ENCODE measurements around the gene PSMB5. TPM values are rescaled to one million over a fixed set of nuclear protein-coding genes. Genes with fewer than 3 reads are reported as not detected.

The PSMB5 gene
- total and polyA plus RNA-seq, 2 of the 13 experiments (the other 11 are each of a cell fraction or from before 2014, with no cell fraction given), result 705 to 871 TPM

DNA sequence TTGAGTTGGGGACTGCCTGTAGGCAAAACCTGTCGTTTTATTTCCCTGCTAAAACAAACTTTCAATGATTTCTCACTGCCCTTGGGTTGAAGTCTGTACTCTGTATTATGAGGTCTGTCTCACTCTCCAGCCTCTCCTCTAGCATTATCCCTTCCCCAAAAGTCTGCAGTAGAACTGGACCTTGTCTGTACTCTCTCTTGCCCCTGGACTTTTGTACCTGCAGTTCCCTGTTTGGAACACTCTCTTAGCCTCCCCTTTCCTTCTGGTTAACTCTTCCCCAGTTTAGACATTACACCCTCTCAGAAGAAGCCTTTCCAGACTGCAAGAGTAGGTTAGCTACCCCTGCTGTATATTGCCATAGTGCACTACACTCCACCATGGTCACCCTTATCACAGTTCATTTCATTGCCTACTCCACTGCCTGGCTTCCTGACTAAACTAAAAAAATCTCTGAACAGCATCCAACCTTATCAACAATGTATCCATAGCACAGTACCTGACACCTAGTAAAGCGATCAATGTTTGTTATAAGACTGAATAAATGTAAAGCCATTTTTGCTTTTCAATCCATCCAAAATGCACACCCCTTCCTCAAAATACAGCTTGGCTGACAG lies 48.7 kb downstream of the PSMB5 start (continued):
- TF ChIP-seq ZNF7 (CRISPR knock-in tag; IDR thresholded peaks at IDR 0.05), result peak; percentile 83
- no peak for TF ChIP-seq NFE2L2 (IDR thresholded peaks at IDR 0.05; ENCODE audit: low read length)
- TF ChIP-seq ZNF713 (CRISPR knock-in tag; IDR thresholded peaks at IDR 0.05), result no peak
- no peak for TF ChIP-seq XRCC5 (optimal IDR thresholded peaks at IDR 0.05; ENCODE audit: low read length)
- TF ChIP-seq ZNF724P (CRISPR knock-in tag; IDR thresholded peaks at IDR 0.05; ENCODE audit: borderline replicate concordance), result no peak
- no peak for TF ChIP-seq SOX13 (IDR thresholded peaks at IDR 0.05)
- TF ChIP-seq SOX13 (CRISPR knock-in tag; conservative IDR thresholded peaks at IDR 0.05 in 1 of 2, IDR thresholded peaks at IDR 0.05 in 1 of 2), result no peak
- TF ChIP-seq TCF12 (IDR thresholded peaks at IDR 0.05), result no peak
- TF ChIP-seq TCF12 (CRISPR knock-in tag; IDR thresholded peaks at IDR 0.05), result no peak
- no peak for TF ChIP-seq IKZF1 (IDR thresholded peaks at IDR 0.05)
- TF ChIP-seq KLF15 (CRISPR knock-in tag; IDR thresholded peaks at IDR 0.05; ENCODE audit: borderline replicate concordance), result no peak
- TF ChIP-seq, protein P1, sequence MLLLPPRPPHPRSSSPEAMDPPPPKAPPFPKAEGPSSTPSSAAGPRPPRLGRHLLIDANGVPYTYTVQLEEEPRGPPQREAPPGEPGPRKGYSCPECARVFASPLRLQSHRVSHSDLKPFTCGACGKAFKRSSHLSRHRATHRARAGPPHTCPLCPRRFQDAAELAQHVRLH (CRISPR knock-in tag; IDR thresholded peaks at IDR 0.05; ENCODE audit: borderline replicate concordance, low read depth), result no peak
- no peak for TF ChIP-seq ZNF3 (CRISPR knock-in tag; IDR thresholded peaks at IDR 0.05)
- TF ChIP-seq, protein P2, sequence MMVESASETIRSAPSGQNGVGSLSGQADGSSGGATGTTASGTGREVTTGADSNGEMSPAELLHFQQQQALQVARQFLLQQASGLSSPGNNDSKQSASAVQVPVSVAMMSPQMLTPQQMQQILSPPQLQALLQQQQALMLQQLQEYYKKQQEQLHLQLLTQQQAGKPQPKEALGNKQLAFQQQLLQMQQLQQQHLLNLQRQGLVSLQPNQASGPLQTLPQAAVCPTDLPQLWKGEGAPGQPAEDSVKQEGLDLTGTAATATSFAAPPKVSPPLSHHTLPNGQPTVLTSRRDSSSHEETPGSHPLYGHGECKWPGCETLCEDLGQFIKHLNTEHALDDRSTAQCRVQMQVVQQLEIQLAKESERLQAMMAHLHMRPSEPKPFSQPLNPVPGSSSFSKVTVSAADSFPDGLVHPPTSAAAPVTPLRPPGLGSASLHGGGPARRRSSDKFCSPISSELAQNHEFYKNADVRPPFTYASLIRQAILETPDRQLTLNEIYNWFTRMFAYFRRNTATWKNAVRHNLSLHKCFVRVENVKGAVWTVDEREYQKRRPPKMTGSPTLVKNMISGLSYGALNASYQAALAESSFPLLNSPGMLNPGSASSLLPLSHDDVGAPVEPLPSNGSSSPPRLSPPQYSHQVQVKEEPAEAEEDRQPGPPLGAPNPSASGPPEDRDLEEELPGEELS (CRISPR knock-in tag; IDR thresholded peaks at IDR 0.05), result no peak
- TF ChIP-seq PLRG1 (conservative IDR thresholded peaks at IDR 0.05), result no peak
- no peak for TF ChIP-seq ATF7-NPFF (CRISPR knock-in tag; IDR thresholded peaks at IDR 0.05; ENCODE audit: low read depth)
- TF ChIP-seq, protein P3, sequence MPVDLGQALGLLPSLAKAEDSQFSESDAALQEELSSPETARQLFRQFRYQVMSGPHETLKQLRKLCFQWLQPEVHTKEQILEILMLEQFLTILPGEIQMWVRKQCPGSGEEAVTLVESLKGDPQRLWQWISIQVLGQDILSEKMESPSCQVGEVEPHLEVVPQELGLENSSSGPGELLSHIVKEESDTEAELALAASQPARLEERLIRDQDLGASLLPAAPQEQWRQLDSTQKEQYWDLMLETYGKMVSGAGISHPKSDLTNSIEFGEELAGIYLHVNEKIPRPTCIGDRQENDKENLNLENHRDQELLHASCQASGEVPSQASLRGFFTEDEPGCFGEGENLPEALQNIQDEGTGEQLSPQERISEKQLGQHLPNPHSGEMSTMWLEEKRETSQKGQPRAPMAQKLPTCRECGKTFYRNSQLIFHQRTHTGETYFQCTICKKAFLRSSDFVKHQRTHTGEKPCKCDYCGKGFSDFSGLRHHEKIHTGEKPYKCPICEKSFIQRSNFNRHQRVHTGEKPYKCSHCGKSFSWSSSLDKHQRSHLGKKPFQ (CRISPR knock-in tag; IDR thresholded peaks at IDR 0.05; ENCODE audit: insufficient replicate concordance), result no peak
- peak; percentile 3; the same call in 1 of the 2 replicates for TF ChIP-seq FOXK1 (CRISPR knock-in tag; IDR thresholded peaks at IDR 0.05; ENCODE audit: borderline replicate concordance, low read depth)
- TF ChIP-seq TEAD3 (CRISPR knock-in tag; optimal IDR thresholded peaks at IDR 0.05; ENCODE audit: borderline replicate concordance), result peak; percentile 26
- TF ChIP-seq, protein P4, sequence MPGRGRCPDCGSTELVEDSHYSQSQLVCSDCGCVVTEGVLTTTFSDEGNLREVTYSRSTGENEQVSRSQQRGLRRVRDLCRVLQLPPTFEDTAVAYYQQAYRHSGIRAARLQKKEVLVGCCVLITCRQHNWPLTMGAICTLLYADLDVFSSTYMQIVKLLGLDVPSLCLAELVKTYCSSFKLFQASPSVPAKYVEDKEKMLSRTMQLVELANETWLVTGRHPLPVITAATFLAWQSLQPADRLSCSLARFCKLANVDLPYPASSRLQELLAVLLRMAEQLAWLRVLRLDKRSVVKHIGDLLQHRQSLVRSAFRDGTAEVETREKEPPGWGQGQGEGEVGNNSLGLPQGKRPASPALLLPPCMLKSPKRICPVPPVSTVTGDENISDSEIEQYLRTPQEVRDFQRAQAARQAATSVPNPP (CRISPR knock-in tag; IDR thresholded peaks at IDR 0.05), result no peak
- TF ChIP-seq, protein P5, sequence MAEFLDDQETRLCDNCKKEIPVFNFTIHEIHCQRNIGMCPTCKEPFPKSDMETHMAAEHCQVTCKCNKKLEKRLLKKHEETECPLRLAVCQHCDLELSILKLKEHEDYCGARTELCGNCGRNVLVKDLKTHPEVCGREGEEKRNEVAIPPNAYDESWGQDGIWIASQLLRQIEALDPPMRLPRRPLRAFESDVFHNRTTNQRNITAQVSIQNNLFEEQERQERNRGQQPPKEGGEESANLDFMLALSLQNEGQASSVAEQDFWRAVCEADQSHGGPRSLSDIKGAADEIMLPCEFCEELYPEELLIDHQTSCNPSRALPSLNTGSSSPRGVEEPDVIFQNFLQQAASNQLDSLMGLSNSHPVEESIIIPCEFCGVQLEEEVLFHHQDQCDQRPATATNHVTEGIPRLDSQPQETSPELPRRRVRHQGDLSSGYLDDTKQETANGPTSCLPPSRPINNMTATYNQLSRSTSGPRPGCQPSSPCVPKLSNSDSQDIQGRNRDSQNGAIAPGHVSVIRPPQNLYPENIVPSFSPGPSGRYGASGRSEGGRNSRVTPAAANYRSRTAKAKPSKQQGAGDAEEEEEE (CRISPR knock-in tag; IDR thresholded peaks at IDR 0.05; ENCODE audit: borderline replicate concordance), result 0 out of 2 replicates have a peak, but pooled peaks have one; percentile 44
- TF ChIP-seq HIVEP1 (CRISPR knock-in tag; IDR thresholded peaks at IDR 0.05), result no peak
- TF ChIP-seq SMAD1 (CRISPR knock-in tag; IDR thresholded peaks at IDR 0.05; ENCODE audit: borderline replicate concordance, low read depth), result 0 out of 2 replicates have a peak, but pooled peaks have one; percentile 9
